Pancreas (tissue), 10 donors: Measurements from ENCODE around the gene COL3A1. TPM values are rescaled to one million over a fixed set of nuclear protein-coding genes. Genes with fewer than 3 reads are reported as not detected.
A peak's percentile ranks its signal among the peaks of the same experiment; 100 is the strongest.

Source experiments
- ATAC-seq, 4 donors: fragments of 200-7000 bp; cut with Tn5 transposase; one replicate each; pipeline versions ENCODE4 v1.8.0 to v1.9.1; 2020; ENCODE audit warnings: mild to moderate bottlenecking in 4 of 4, moderate library complexity in 4 of 4
- DNase-seq, 6 donors: peaks; one replicate each; pipeline ENCODE4 v3.0.0-alpha.2; 2020
- FAIRE-seq: peaks from 2 replicates; lab custom pipeline; 2012; peaks lifted over from hg19 to GRCh38; lab: Jason Lieb, UNC
- H3K27ac ChIP-seq, 4 donors: fragments of 200-600 bp; sonication (generic); 1 replicate in 3 of 4; 2 replicates in 1 of 4; pipeline versions ENCODE4 v1.5.0 to v1.8.0; 2020
- H3K27me3 ChIP-seq, 4 donors: fragments of 200-600 bp; one replicate each; pipeline ENCODE4 v1.8.0; 2021
- H3K36me3 ChIP-seq, 3 donors: fragments of 200-600 bp; sonication (generic) in 1 of 3; one replicate each; pipeline versions ENCODE4 v1.5.0 to v1.8.0; 2020 to 2021
- H3K4me1 ChIP-seq, 3 donors: fragments of 200-600 bp; one replicate each; pipeline ENCODE4 v1.8.0; 2021
- H3K4me3 ChIP-seq, 4 donors: fragments of 200-600 bp; sonication (generic) in 2 of 4; one replicate each; pipeline versions ENCODE4 v1.5.0 to v1.8.0; 2020 to 2021
- H3K9me3 ChIP-seq, 4 donors: fragments of 200-600 bp; one replicate each; pipeline ENCODE4 v1.8.0; 2021
- WGBS, 2 donors: extraction: QIAGEN DNeasy Blood & Tissue Kit; methylation state at CpG; one replicate each; pipeline ENCODE4 v1.1.7; 2013; 5-methylcytosine and 5-hydroxymethylcytosine counted together
- intact Hi-C, 3 donors: fragments of 100-400 bp; cut with DNase I; formaldehyde crosslinking; loops; one replicate each; pipeline versions ENCODE4 v1.11.1 to v1.14.2; 2022
- polyA plus RNA-seq, 2 donors: library from polyadenylated mRNA; stranded (reverse); fragments of 200-250 nt; gene quantifications; one replicate each; pipeline ENCODE4 v1.2.3, GENCODE V29; 2013
- total RNA-seq, 6 donors: library from RNA; stranded (reverse); fragmentation: NEBNext Ultra II Directional in 4 of 6; extraction: Animal tissue kit (Norgen Biotek cat#: 25700) in 4 of 6; gene quantifications; one replicate each; pipeline versions ENCODE4 v1.2.1 to v1.2.4, GENCODE V29; 2021 to 2023
- TF ChIP-seq, protein P1 (sequence below), 4 donors: fragments of 200-600 bp; sonication (generic) in 3 of 4; IDR thresholded peaks; one replicate each; pipeline versions ENCODE4 v1.5.0 to v1.8.0; 2021; ENCODE audit warnings: antibody characterized with exemption in 4 of 4
- donor health status: healthy with polysubstance abuse.
- donor health status: DM: no; HTN: no; CAD: no; lungs with moderate emphysema.
- donor health status: DM: no; HTN: no; CAD: no.
- donor health status: control.
- donor health status: control.
- donor health status: Bipolar disorder and iron deficiency.
- donor health status: DM: yes; HTN: yes; CAD: no.
- donor health status: DM: no; HTN: no; CAD: no.
- donor health status: DM: no; HTN: no; CAD: no.
- donor health status: DM: yes; HTN: yes; CAD: no.

COL3A1 gene
- total and polyA plus RNA-seq, 8 donors: 10.6 to 746 (median 15.3) TPM

DNA sequence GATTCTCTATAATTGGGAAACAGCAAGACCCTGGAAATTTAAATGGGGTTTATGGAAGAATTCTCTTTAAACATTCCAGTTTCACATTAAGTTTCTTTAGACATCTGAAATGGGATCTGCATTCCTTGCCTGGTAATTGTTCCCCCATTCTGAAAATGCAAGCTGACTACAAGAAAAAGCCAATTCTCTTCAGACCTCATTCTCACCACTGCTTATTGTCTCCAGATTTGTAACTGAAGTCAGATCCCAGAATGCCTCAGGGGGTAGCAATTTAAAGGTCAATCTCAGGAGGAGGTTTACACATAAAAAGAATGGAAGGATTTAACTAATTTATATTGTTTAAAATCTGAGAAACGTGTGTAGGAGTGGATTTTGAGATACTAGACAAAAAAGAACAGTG is 41.2 kb downstream of the COL3A1 start:
- no peaks in the 10 kb centered on the region for H3K9me3 ChIP-seq
- H3K4me3 ChIP-seq: no peak overlapping the region
- peaks cover 6 to 12% (median 6%) of the 10 kb centered on the region in 3 donors for H3K4me1 ChIP-seq
- DNase-seq: no peak
- H3K27me3 ChIP-seq: no peaks in the 10 kb centered on the region
- intact Hi-C loops: no loop called here
- H3K27ac ChIP-seq: peak overlapping the region in 3 of 4 donors; percentile 1 to 43 (median 2)
- WGBS, 2 donors: 56 to 71% methylated on average over 1 of the region's 1 CpG
- TF ChIP-seq, protein P1, sequence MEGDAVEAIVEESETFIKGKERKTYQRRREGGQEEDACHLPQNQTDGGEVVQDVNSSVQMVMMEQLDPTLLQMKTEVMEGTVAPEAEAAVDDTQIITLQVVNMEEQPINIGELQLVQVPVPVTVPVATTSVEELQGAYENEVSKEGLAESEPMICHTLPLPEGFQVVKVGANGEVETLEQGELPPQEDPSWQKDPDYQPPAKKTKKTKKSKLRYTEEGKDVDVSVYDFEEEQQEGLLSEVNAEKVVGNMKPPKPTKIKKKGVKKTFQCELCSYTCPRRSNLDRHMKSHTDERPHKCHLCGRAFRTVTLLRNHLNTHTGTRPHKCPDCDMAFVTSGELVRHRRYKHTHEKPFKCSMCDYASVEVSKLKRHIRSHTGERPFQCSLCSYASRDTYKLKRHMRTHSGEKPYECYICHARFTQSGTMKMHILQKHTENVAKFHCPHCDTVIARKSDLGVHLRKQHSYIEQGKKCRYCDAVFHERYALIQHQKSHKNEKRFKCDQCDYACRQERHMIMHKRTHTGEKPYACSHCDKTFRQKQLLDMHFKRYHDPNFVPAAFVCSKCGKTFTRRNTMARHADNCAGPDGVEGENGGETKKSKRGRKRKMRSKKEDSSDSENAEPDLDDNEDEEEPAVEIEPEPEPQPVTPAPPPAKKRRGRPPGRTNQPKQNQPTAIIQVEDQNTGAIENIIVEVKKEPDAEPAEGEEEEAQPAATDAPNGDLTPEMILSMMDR (IDR thresholded peaks at IDR 0.05): no peak
- no peak for ATAC-seq
- FAIRE-seq: no peak
- H3K36me3 ChIP-seq: no peaks in the 10 kb centered on the region

DNA sequence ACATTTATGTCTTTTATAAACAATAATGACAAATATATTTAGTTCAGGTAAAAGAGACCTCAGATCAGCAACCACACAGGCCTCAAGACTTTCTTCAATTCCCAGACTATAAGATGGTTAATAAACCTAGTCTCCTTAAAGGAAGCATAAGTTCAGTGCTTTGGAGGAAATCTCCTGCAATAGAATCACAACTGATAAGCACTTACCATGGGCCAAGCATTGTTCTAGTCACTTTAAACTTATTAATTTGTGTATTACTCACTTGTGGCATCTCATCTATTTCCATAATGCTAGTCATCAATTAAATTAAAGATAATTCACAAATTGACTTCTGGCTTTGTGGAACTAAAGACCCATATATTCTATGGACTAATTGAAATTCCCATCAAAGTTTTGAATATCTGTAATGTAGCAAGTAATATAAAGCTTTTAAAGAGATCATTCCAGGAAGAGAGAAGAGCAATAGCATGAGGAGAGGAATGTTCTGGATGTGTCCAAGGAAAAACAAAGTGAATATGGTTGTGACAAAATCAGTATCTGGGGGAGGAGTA is 42.2 kb downstream of the COL3A1 start:
- TF ChIP-seq, protein P1 (IDR thresholded peaks at IDR 0.05): no peak
- no peaks in the 10 kb centered on the region for H3K36me3 ChIP-seq
- H3K4me1 ChIP-seq: peaks cover 6 to 12% (median 6%) of the 10 kb centered on the region in 3 donors
- no peak overlapping the region for H3K27ac ChIP-seq
- no peak for DNase-seq
- no peaks in the 10 kb centered on the region for H3K9me3 ChIP-seq
- ATAC-seq: no peak
- no peaks in the 10 kb centered on the region for H3K27me3 ChIP-seq
- intact Hi-C loops: no loop called here
- no peak overlapping the region for H3K4me3 ChIP-seq
- no peak for FAIRE-seq

DNA sequence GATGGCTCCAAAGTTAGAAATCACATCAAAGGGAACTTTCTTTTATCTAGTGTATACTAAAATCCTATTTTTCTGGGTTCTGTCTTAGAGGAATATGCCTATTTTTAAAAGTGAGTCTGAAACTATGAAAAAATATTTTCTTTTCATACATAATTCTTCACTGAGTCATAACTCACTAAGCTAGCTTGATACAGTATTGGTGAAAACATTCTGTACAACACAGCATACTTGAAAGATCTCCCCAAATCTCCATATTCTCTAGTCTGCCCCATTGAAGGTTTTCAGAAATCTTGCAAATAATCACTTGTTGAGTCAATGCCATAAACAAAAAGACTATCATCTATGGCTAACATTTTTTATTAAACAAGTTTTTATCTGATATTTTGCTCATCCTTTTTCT is 44.5 kb downstream of the COL3A1 start:
- Histone ChIP-seq H3K4me3 (no peak overlapping the region), H3K27me3 (no peaks in the 10 kb centered on the region), H3K36me3 (no peaks in the 10 kb centered on the region), H3K27ac (no peak overlapping the region), H3K4me1 (peaks cover 6 to 12% (median 6%) of the 10 kb centered on the region in 3 donors), H3K9me3 (no peaks in the 10 kb centered on the region)
- intact Hi-C loops: no loop called here
- ATAC-seq: no peak
- no peak for DNase-seq
- no peak for FAIRE-seq
- TF ChIP-seq, protein P1 (IDR thresholded peaks at IDR 0.05): no peak

DNA sequence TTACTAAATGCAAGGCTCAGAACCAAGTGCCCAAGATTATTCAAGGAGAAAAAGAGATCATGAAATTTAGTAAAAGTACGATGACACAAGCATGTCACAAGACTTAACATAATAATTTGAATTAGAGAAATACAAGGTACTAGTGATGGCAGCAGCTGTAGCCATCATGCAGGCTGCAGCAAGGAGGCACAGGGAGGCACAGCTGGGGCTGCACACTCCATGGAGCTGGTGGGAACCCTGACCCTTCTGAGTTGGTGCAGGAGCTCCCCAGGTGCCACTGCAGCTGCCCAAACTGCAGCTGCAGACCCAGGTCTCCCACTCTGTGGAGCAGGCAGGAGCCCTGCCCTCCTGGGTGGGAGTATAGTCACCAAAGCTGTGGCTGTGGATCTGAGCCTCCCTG is 46.0 kb downstream of the COL3A1 start:
- WGBS, 2 donors: 71 to 74% methylated on average over 1 of the region's 1 CpG
- no peak for FAIRE-seq
- TF ChIP-seq, protein P1 (IDR thresholded peaks at IDR 0.05): no peak

DNA sequence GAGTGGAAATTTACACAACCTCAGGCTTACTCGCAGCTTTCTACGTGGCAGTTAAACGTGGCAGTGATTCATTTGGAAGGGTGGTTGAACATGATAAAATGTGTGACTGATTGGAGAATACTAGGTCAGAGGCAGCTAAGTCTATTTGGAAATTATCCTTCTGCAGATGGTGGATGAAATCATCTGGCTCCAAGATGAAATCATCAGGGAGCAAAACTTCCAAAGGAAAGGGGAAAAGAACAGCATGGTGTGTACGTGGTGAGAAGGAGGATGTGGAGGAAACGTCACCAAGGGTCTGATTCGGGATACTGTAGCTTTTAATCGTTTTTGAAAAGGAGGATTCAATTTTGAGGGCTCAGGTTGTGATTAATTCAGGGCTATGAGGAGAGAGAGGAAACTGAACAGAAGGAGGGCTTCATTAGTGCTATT is 47.9 kb downstream of the COL3A1 start:
- H3K4me1 ChIP-seq: no peaks in the 10 kb centered on the region
- TF ChIP-seq, protein P1 (IDR thresholded peaks at IDR 0.05): no peak
- H3K27me3 ChIP-seq: no peaks in the 10 kb centered on the region
- ATAC-seq (peak in 3 of 4 donors; percentile 26 to 57 (median 55)), DNase-seq (no peak), FAIRE-seq (no peak)
- H3K36me3 ChIP-seq: no peaks in the 10 kb centered on the region
- intact Hi-C loops: no loop called here
- no peaks in the 10 kb centered on the region for H3K9me3 ChIP-seq
- H3K4me3 ChIP-seq: no peak overlapping the region
- 55 to 65% methylated on average over 7 of the region's 7 CpGs for WGBS, 2 donors
- peak overlapping the region in 1 of 4 donors; percentile 35 for H3K27ac ChIP-seq

More for the DNA sequence above, 46.0 kb downstream of the COL3A1 start:
- peaks cover 1 to 3% (median 2%) of the 10 kb centered on the region in 3 donors for H3K4me1 ChIP-seq
- H3K27me3 ChIP-seq: no peaks in the 10 kb centered on the region
- ATAC-seq (no peak), DNase-seq (peak in 1 of 6 donors; percentile 20)
- no peaks in the 10 kb centered on the region for H3K36me3 ChIP-seq
- no peak overlapping the region for H3K4me3 ChIP-seq
- H3K9me3 ChIP-seq: no peaks in the 10 kb centered on the region
- no peak overlapping the region for H3K27ac ChIP-seq
- intact Hi-C loops: no loop called here
